GM18873 (cell line): ENCODE data around the gene ZNF507.
A peak's percentile ranks its signal among the peaks of the same experiment; 100 is the strongest.
"Not testable (repeated sequence)": the region's sequence is repeated elsewhere in the genome, so short reads cannot be mapped to it uniquely, and the experiment has no call there.

Source experiments
- ATAC-seq: cut with Tn5 transposase; IDR thresholded peaks from one replicate; pipeline ENCODE4 v1.9.1; 2021; ENCODE audit warnings: mild to moderate bottlenecking, moderate library complexity, moderate number of reproducible peaks; ENCODE audit not compliant: unreplicated experiment, low FRiP score

The ZNF507 gene

DNA sequence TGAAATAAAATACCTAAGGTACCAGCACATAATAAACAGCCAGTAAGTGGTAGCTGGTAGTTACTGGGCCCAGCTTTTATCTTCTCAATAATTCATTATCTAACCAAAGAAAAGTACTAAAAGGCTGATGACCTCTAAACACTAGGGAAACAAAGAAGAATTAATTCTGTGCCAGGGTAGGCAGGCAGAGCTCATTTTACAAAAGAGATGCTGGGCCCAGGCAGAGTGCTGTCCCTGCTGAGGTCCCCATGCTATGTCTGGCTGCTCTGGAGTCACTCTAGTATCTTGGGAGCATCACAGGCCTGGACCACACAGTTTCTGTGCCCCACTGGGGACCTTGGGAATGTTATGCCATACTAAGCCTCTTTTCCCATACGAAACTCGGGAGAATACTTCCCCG lies 18.2 kb downstream of the ZNF507 start:
- no peak for ATAC-seq

DNA sequence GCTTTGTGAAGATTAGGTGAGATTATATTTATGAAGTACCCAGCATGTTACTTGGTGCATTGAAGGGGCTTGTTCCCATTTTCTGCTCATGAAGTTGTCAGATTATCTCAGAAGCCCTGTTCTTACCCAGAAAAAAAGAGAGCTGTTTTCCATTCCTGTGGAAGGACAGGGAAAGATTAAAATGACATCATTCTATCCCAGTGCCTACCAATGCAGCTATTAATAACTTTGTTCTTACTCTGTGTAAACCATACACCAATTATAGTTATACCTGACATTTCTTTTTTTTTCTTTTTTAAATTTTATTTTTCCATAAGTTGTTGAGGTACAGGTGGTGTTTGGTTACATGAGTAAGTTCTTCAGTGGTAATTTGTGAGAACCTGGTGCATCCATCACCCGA lies 18.6 kb downstream of the ZNF507 start:
- ATAC-seq: no peak

DNA sequence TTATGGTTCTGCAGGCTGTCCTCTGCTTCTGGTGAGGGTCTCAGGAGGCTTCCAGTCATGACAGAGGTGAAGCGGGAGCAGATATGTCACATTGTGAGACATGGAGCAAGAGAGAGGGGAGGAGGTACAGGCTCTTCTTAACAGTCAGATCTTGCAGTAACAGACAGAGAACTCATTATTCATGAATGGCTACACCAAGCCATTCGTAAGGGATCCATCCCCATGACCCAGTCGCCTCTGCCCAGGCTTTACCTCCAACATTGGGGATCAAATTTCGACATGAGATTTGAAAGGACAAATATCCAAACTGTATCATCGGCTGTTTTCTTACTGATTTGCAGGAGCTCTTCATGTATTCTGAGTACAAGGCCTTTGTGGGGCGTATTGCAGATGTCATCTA lies 21.7 kb downstream of the ZNF507 start:
- ATAC-seq: no peak

DNA sequence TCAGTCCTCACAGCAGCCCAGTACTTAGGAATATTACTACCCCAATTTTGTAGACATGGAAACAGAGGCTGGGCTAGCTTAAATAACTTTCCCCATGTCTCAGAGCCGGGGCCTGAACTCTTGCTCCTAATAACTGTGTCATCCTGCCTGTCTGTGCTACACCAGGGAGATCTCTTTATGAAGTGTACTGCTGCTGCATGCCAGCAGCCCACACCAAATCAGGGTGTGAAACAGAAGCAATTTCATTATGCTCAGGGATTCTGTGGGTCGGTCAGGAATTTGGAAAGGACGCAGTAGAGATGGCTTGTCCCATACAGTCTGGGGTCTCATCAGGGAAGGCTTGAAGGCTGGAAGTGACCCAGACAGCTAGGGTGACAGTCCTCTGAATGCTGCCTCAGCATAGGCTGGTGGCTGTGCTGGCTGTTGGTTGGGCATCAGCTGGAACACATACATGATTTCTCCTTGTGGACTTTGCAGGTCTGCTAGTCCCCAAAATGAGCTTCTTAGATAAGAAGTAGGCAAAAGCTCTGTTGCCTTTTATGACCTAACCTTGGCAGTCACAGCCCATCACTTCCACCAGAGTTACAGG lies 22.6 kb downstream of the ZNF507 start:
- ATAC-seq: no peak

DNA sequence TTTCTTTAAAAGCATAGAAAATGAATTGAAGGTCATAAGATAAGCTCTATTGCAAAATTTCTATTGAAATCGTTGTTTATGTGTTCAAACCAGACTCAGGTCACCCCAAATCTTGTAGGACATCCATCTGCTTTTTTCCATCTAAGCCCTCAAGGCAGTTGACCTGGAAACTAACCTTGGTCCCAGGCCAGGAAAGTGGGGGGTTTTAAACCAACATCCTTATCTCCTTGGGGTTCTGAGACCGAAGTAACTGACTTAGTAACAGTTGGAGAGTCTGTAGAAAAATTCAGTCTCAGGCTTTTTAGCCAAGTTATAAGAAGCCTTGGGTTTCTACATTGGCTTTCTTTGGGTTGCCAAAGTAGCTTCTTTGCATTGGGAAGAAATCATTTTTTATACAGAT lies 23.4 kb downstream of the ZNF507 start:
- ATAC-seq: no peak

DNA sequence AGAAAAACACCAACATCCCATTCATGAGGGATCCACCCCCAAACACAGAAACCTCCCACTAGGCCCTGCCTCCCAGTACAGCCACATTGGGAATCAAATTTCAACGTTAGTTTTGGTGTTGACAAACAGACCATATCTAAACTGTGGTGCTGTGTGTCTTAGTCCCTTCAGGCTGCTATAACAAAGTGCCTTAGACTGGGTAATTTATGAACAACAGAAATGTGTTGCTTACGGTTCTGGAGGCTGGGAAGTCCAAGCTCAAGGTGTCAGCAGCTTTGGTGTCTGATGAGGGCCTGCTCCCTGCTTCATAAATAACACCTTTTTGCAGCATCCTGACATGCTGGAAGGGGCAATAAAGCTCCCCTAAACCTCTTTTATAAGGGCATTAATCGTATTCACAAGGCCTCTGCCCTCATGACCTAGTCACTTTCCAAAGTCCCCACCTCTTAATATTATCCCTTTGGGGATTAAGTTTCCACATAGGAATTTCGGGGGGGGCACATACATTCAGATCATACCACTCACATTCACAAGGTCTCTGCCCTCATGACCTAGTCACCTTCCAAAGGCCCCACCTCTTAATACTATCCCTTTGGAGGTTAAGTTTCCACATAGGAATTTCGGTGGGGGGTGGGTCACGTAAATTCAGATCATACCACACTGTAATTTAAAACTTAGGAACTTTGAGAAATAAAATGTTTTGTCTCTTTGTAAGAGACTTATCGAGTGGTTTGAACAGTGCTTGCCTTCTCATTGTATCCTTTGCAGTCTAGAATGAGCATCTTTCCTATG lies 27.5 kb downstream of the ZNF507 start:
- ATAC-seq: no peak

DNA sequence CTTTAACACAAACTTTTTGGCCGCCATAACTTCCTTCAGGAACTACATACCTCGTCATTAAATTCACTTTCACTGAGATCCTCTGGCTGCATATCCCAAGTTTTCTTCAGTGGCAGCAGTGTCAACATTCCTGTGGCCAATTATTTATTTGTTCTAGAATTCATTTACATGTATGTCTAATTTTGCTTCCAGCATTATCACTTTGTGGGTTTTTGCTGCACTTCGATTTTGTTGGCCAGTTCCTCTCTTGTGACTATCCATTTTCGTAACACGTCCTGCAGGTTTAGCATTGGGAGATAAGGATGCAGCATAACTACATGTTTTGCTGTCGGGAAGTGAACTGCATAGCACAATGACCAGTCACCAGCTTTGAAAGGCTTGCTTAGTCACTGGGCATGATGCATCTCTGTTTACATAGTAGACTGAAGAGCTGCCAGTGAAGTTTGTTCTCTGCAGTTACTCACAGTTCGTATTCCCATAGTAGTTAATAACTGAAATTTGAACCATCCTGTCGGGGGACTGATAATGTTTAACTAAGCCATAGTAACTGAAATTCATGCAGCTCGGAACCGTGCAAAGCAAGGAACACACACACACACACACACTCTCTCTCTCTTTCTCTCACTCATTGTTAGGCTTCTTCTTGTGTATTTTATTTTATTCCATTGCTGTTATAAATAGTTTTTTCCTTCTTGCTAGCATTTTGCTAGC lies 28.3 kb downstream of the ZNF507 start:
- ATAC-seq: no peak

DNA sequence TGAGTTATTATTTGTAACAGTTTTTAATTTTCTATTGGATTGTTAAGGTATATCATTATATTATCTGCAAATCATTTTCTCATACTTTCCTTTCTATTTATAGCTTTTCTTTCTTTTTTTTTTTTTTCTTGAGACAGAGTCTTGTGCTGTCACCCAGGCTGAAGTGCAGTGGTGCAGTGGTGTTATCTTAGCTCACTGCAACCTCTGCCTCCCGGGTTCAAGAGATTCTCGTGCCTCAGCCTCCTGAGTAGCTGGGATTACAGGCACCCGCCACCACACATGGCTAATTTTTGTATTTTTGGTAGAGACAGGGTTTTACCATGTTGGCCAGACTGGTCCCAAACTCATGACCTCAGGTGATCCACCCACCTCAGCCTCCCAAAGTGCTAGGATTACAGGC lies 29.0 kb downstream of the ZNF507 start:
- ATAC-seq: not testable (repeated sequence)

DNA sequence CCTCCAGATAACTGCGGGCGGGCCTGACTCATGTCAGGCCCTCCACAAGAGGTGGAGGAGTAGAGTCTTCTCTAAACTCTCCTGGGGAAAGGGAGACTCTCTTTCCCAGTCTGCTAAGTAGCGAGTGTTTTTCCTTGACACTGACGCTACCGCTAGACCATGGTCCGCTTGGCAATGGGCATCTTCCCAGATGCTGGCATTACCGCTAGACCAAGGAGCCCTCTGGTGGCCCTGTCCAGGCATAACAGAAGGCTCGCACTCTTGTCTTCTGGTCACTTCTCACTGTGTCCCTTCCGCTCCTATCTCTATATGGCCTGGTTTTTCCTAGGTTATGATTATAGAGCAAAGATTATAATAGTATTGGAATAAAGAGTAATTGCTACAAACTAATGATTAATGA lies 31.7 kb downstream of the ZNF507 start:
- ATAC-seq: not testable (repeated sequence)

DNA sequence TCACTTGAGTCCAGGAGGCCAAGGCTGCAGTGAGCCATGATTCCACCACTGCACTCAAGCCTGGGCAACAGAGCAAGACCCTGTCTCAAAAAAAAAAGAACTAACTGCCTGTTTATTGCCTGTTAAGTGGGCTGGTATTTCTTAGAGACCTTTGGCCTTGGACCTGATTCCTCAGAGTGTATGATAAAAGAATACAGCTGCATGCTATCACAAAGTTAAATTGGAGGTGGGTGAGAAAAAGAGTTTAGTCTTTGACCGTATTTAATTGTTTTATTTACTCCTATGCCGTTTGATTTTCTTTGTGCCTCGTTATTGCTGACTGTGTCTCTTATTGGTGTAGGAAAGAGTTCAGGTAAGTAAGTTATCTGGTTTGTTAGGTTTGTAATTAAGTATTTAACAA lies 34.9 kb downstream of the ZNF507 start:
- ATAC-seq: no peak

DNA sequence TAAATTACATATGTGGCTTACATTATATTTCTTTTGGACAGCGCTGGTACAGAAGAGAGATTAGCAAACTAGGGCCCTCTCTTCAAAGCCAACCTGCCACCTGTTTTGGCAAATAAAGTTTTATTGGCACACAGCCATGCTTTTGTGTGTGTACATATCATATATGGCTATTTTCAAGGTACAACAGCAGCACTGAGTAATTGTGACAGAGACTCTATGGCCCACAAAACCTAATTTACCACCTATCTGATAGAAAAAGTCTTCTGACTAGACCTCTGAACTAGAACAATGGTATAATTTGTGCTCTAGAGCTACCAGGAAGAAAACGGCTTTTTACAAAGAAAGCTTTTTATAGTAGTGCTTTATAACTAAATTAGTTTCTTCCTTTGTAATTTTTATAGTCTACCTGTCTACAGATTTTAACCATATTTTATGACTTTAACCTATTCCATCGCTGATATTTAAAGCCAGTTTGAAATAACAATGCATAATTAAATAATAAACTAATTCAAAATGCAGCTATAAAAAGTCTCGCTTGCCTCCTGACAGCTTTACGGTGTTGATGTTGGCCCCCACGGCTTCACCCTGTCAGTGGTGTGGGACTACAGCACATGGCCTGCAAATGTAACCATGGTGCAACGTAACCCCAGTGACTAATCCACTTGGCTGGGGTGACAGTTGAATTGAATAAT lies 42.4 kb downstream of the ZNF507 start:
- no peak for ATAC-seq

DNA sequence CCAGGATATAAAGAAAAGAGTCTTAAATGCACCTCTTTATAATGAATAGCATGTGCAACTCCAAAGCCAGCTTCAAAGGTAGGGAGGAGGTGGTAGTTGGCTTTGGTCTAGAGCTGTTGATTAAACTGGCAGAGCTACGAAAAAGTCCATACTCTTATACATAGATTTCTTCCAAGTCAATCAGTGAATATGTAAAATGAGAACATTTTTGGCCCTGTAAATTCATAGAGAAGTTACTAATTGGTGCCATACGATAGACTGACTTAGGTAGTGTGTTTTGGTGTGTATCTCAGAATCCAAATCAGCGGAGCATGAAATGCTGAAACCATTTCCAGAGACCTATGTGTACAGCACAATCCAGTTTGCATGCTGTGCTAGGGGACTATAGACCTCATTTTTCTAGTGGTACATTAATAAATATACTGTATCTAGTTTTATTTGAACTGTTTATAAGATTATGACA lies 43.0 kb downstream of the ZNF507 start:
- no peak for ATAC-seq

DNA sequence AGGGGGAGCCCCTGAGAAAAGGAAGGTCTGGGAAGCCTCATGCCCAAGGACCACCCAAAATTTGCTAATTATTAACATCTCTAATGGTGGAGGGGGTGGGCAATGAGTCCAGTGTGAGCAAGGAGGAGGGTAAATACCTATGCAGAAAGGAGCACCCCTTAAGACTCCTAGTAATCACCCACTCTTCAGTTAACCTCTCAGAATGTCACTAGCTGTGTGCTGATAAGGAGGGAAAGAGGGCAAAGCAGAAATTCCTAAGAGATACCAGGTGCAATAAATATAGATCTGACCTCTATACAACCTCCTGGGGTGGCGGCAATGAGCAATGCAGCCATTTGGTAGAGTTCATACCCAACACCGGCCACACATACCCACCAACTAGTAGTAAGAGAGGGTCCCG lies 47.5 kb downstream of the ZNF507 start:
- no peak for ATAC-seq

DNA sequence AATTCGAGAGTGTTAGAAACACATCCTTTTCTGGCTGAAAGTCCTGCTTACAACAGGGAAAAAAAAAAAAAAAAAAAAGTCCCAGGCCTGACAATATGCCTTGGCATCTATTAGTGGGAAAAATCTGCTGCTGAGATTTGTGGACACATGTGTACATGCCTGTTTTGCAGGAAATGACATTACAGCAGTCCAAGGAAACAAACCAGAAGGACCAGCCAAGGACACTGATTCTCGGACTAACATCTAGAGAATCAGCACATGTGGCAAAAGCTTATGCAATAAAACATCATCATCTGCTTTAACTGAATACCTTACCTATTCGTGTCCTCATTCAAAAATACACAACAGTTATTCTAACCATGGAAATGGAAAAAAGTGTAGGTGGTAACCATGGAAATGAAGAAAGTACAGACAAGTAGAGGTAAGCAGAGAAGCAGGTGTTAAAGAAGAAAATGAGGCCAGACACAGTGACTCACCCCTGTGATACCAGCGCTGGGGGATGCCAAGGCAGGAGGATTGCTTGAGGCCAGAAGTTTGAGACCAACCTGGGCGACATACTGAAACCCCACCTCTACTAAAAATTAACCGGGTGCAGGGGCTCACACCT lies 50.7 kb downstream of the ZNF507 start:
- ATAC-seq: no peak

DNA sequence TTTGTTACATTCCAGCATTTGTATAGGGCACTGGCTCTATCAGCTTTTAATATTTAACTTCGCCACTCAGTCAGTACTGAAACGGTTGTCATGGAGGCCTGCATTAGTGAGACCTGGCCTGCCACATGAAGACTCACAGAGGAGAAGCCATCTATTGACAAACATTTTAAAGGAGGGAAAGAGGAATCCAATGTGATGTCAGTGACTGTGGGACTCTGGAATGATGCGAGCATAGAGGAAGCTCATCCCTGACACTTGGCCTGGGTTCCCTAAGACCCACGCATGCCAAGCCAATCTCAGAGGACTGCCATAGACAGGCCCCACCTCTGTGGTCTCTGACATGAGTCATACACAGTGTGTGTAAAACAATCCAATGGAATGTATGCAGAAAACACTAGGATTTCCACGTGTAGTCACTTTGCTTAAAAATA lies 52.3 kb downstream of the ZNF507 start:
- ATAC-seq: no peak

DNA sequence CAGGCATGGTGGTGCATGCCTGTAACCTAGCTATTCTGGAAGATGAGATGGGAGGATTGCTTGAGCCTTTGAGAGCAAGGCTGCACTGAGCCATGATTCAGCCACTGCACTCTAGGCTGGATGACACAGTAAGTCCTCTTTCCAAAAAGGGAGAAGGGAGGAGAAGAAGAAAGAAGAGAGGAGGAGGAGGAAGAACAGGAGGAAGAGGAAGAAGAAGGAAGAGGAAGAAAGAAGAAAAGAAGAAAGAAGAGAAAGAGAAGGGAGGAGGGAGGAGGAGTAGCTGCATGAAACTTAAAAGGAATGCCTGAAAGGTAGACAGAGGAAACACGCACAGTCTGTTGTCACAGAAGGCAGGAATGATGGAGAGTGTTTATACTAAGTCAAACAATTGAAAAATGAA lies 56.6 kb downstream of the ZNF507 start:
- ATAC-seq: no peak

DNA sequence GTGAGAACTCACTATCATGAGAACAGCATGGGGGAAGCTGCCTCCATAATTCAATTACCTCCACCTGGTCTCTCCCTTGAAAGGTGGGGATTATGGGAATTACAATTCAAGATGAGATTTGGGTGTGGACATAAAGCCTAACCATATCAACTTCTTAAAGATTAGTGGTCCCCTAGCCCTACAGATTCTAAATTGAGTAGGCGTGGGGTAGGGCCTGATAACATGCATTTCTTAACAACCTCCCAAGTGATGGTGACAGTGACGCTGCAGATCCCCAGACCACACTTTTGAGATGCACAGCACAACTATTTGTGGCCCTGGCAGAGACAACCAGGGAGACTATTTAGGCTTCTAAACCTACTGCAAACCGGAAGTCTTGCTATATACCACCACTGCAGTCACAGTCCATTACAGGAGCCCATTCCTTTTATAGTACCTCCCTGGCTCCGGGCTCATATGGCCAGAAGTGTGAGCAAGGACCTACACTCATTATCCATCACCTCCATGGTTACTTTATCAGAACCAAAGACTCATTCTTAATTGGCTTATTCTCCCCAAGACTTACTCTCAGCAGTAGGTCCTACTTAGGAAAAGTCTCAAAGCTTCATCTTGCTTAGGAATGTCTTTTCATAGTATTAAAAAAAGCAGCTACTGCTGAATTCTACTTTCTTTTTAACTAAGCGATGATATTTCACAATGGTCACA lies 58.0 kb downstream of the ZNF507 start:
- no peak for ATAC-seq

DNA sequence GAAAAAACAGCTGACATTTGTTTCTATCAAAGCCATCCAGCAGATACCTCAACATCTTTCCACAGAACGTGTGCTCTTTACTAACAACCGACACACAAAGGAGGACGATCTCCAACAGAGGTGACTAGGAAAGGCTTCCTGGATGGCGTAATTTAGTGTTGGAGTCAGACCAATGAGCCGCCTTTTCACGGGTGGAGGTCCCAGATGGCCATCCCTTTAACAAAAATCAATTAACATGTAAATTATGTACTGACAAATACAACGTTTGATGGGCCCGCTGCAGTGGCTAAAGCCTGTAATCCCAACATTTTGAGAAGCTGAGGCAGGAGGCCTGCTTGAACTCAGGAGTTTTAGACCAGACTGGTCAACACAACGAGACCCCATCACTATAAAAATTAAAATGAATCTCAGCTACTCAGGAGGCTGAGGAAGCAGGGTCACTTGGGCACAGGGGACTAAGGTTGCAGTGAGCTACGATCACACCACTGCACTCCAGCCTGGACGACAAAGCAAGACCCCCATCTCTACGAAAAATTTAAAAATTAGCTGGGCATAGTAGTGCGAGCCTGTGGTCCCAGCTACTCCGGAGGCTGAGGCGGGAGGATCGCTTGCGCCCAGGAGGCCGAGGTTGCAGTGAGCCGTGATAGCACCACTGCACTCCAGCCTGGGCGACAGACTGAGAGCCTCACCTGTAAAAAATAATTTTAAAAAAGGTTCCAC lies 59.0 kb downstream of the ZNF507 start:
- no peak for ATAC-seq

DNA sequence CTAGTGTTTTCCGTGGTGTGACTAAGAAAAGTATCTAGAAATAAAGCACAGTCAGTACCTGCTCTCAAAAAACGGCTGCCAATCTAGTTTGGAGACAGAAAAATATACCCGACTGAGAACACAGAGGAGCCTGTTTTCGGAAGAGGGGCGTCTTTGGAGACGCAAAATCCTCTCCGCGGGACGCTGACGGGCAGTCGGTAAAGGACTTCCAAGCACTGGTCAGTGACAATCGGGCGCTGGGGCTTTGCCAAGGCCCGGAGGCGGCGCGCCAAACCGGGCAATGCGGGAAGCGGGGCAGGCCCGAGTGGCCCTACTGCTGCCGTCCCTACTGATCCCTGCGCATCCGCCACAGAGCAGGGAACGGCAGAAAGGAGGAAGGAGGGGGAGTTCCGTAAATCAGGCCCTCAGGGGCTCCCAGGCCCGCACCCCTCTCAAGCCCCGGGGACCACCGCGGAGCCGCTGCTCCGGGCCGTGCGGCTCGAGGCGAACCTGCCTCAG lies 59.6 kb downstream of the ZNF507 start:
- ATAC-seq: peak; percentile 17
